ENCODE results near the gene VAPA.

GRCh38 chr18:9982711-9983110, 68.9 kb downstream of the VAPA start:
- TF ChIP-seq CTCF (IDR thresholded peaks at IDR 0.05; ENCODE audit: low read depth, low read length) = no peak
- TF ChIP-seq, protein P1, sequence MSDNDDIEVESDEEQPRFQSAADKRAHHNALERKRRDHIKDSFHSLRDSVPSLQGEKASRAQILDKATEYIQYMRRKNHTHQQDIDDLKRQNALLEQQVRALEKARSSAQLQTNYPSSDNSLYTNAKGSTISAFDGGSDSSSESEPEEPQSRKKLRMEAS (IDR thresholded peaks at IDR 0.05; ENCODE audit: low read depth, low read length) = no peak
- no peak for TF ChIP-seq POLR2A (IDR thresholded peaks at IDR 0.05; ENCODE audit: extremely low read depth, insufficient read length)

Measured in NB4 (cell line).